ENCODE results near the gene C3orf20.
A peak's percentile ranks its signal among the peaks of the same experiment; 100 is the strongest.

Gene C3orf20

DNA sequence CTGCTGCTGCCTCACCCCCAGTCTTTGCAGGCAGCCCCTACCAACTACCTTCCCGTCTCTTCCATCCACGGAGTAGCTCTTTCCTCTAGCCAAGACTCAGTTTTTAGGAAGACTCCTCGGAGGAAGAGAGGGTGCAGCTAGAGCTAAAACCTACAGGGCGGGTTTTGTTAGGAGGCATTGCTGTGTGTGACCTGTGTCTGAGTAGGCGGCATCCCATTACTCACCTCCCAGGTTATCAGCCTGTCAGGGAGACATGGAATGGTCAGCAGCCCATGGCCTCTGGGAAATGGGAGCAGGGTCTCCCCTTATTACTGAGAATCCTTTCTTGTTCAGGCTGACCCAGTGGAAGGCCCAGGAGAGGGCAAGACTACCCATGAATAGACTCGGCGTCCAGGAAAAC lies 100.1 kb downstream of the C3orf20 start:
- DNase-seq (ENCODE audit: low spot score): no peak

DNA sequence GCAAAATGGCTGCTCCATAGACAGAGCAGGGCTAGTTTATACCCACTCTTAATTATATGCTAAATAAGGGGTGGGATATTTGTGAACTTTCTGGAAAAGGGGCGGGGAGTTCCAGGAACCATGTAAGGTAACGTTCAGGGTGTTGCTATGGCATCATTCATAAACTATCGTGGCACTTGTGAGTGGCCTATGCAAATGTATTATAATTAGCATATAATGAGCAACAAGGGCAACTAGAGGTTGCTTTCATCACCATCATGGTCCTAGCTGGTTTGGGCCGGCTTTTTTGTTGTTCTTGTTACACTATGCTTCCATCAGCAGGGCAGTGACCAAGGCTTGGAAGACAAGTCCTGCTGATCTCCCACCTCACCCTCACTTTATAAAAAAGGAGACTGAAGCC lies 100.6 kb downstream of the C3orf20 start:
- DNase-seq (ENCODE audit: low spot score): peak; percentile 1

DNA sequence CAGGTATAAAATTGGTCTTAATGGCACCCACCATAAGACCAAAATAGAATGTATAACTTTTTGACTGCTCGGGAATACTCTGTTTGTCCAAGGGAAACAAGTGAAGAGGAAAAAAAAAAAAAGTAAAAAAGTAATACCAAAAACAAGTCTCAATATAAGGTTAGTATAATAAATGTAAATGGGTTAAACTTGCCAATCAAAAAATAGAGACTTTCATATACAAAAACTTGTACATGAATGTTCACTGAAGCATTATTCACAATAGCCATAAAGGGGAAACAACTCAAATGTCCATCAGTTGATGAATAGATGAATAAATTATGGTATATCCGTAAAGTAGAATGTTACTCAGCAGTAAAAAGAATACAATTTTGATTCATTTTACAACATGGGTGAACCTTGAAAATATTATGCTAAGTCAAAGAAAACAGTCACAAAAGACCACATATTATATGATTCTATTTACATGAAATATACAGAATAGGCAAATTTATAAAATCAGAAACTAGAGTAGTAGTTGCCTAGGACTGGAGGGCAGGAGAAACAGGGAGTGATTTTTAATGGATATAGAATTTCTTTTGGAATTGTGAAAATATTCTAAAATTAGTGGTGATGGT lies 104.2 kb downstream of the C3orf20 start:
- no peak for DNase-seq (ENCODE audit: low spot score)

DNA sequence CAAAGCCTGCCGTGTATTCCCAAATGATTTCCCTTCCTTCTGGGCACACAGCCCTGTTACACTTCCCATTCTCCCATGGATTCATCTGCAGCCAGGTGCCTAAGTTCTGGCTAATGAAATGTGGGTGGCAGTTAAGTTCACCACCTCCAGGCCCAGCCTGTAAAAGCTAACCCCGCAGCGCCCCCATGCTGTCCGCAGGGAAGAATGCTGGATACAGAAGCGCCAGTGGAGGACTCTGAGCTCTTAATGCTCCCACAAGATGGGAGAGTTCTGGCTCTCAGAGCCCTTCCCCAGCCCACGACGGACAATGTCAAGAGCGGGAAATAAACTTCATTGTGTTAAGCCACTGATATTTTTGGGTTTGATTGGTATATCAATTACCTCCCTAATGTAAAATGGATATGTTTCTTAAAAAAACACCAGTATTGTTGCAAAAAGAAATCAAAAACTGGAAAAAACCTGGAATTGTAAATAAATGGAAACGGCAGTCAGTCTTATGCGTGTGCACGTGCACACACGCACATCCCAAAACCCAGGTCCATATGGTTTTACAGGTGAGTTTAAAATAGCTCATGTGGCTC lies 106.1 kb downstream of the C3orf20 start:
- DNase-seq (ENCODE audit: low spot score): peak; percentile 80

DNA sequence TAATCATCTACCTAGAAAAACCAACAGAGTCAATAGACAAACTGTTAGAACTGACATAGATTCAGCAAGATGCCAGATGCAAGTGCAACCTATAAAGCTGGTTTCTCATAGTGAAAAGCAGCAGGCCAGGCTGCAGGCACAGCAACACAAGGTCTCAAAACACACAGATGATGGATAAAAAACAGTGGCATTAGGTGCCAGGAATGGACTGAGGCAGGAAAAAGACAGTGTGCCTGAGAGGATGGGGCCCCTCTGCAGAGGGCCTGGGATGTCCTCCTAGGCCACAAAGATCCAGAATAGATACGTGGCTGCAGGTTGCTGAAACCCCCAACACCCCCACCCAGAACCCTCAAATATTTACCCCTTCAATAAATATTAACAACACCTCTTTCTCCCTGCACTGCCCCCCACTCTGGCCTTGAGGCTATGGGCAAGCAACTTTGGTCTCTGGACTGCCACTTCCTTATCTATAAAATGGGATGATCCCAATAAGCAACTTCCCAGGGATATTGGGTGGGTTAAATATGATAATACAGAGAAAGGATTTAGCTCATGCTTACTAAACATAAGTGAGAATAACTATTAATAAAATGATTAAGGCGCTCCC lies 108.6 kb downstream of the C3orf20 start:
- DNase-seq (ENCODE audit: low spot score): no peak

DNA sequence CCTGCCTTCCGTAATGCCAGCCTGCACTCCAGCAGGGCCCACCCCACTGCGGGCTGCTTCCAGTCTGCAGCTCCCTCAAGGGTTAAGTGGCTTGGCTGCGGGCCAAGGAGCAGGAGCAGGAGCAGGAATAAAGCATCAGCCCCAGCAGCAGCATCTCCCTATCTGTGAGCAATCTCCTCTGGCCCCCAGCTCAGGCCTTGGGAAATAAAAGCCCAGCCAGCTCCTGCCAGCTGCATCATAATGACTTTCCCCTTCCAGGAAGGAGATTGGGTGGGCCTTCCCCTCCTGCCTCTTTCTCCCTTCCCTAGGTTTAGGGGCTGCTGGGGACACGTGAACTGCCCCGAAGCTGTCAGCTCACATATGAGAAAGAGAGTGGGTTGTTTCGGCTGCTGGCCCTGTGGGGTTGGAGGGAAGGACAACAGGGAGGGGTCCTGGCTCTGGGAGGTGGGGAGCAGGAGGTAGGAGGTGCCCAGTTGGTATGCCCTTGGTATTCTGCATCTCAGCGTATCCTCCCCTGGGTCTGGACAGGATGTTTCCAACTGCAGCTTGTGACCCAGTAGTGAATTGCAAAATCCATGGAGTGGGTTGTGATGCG lies 109.2 kb downstream of the C3orf20 start:
- DNase-seq (ENCODE audit: low spot score): no peak

DNA sequence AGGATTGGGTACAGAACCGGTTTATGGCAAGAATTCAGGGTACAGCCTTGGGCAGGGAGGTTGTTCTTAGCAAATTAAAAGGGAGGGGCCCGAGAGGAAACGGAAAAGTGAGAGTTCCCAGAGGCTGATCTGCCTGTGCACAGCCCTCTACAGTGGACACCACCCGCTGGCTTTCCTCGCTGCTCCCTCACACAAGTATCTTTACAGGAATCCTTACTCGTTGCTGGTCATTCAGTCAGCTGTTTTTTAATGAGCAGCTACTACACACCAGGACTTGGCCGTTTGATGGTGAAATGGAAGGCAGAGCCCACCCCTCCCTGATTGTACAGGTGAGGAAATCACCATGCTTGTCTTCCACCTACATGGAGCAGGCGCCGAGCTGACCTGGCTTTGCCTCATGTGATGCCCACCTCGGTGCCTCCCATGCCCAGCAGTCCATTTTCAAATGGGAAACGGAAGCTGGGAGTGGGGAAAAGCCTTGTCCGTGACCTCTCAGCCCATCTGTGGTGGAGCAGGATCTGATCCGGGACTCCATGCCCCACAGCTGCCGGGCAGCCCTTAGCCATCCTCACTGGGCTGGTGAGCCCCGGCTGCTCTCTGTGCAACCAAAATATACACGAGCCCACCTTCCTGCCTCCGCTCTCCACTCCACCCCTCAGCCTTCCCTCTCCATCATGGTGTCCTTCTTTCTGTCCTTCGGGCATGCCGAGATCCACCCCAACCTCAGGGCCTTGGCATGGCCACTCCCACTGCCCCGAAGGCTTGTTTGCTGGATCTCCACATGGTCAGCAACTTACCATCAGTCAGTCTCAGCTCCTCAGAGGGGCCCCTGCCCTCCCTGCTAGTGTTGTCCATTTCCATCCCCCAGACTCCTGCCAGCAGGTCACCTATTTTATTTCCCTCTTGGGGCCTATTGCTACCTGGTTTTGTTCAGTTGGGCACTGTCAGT lies 110.5 kb downstream of the C3orf20 start:
- DNase-seq (ENCODE audit: low spot score): no peak

DNA sequence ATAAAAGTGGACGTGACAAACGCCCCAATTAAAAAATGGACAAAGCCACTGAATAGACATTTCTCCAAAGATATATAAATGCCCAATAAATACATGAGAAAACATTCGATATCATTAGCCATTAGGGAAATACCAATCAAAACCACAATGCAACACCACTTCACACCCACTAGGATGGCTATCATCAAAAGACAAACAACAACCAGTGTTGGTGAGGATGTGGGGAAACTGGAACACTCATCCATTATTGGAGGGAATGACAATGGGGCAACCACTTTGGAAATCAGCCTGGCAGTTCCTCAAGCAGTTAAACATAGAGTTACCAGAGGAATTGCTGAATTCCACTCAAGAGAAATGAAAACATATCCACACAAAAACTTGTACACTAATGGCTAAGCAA lies 111.4 kb downstream of the C3orf20 start:
- no peak for DNase-seq (ENCODE audit: low spot score)

DNA sequence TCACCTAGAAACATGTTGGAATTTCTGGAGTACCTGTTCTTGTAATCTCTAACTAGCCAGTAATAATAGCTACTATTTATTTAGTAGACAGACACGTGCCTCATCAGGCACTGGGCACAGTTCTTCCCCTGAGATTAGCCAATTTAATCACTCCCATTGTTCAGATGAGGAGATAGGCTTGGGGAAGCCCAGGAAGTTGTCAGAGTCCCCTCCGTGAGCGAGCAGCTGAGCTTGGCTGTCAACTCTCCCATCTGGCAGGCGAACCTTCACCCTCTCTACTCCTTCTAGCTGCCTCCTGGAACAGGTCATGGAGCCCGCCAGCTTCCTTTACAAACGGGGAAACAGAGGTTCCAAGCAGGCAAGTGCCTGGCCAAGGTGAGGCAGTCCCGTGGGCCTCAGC lies 112.7 kb downstream of the C3orf20 start:
- no peak for DNase-seq (ENCODE audit: low spot score)

DNA sequence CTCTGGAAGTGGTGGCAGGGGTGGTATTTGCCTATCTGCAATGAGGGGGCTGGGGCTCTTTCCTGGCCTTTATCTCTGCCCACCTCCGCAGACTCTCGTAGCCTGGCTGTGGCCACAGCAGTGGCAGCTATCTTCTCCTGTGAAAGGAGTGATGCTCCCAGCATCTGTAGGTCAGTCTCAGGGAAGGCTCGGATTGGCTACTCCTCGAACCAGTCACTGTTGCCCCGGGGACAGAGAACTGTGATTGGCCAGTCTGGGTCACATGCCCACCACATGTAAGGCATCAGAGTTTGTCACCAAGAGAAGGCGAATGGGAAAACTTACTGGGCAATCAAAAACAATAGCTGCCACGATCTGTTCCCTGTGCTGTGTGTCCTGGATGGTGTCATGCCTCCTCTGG lies 113.7 kb downstream of the C3orf20 start:
- no peak for DNase-seq (ENCODE audit: low spot score)

DNA sequence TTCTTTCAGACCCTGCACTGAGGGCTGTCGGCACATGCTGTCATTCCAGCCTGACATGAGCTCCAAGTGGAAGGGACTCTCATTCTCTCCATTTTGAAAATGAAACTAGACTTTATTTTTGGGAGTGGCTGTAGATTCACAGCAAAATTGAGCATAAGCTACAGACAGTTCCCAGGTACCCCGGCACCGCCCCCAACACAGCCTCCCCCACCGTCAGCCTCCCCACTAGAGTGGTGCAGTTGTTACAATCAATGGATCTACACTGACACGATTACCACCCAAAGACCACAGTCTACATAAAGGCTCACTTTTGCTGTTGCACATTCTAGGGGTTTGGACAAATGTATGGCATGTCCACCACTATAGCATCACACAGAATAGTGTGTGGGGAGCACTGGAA lies 114.3 kb downstream of the C3orf20 start:
- DNase-seq (ENCODE audit: low spot score): no peak

DNA sequence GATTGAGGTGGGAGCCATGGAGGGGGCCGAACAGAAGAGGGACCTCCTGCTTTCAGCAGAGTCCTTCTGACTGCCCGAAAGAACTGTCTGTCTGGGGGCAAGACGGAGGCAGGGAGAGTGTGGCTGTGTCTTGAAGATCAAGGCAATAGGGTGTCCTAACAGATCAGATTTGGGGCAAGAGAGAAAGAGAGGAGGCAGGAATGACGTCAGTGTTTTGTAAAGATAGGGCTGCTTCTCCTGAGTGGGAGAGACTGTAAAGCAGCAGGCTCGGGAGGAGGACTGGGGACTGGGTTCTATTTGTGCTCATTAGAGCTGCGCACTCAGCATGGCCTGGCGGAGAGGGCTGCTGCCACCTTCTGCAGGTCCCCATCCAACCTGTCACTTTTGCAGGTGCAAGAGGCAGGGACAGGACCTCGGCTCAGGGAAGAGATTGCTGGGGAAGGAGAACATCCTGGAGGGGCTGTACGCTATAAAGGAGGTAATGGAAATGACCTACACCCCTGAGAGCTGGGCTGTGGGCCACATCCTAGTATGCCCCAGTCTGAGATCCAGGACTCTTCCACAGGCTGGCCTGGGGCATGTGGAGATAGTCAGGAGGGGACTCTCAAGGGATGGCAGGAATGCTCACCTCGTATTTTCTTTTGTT lies 114.8 kb downstream of the C3orf20 start:
- no peak for DNase-seq (ENCODE audit: low spot score)

DNA sequence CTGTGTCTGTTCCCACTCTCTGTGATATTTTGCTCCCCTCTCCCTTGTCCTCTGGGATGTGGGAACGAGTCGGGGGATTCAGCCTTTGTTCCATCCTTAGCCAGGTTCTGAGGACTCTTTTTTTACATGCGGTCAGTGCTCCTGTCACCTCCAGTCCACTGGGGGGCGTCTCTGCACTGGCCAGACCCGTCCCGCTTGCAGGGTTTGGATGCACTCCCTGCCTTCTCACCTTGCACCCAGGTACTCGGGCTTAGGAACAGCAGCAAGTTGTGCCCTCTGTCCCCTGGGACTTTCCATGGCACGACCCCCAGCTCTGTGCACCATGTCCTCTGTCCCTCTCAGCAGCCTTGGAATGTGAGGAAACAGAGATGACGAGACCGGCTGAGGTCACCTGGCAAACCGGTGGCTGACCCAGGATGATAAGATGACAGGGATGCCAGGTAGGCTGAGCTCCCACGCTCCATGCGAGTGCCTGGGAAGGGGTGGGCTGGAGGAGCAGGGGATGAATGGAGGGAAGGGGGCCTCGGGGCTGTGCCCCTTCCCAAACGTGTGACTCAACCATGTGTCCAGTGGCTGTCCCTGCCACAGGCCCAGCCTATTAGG lies 116.5 kb downstream of the C3orf20 start:
- DNase-seq (ENCODE audit: low spot score): peak; percentile 85

DNA sequence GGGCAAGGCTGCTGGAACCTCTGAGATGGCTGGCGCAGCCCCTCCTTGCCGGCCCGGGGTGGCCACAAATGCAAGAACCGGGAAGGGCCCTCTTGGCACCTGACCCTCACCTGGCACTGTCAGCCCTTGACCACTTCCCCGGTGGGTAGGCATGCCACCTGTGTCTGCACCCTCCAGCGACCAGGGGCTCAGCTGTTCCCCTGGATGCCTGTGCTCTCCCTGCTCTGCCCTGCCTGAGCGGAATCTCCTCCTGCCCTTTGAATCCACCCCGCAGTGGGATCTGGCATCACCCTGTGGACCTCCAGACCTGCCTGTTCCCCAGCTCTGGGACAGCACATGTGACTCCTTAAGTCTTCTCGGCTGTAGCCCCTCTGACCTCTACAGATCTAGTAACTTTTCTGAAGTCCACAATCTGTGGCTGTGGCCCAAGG lies 117.8 kb downstream of the C3orf20 start:
- no peak for DNase-seq (ENCODE audit: low spot score)

DNA sequence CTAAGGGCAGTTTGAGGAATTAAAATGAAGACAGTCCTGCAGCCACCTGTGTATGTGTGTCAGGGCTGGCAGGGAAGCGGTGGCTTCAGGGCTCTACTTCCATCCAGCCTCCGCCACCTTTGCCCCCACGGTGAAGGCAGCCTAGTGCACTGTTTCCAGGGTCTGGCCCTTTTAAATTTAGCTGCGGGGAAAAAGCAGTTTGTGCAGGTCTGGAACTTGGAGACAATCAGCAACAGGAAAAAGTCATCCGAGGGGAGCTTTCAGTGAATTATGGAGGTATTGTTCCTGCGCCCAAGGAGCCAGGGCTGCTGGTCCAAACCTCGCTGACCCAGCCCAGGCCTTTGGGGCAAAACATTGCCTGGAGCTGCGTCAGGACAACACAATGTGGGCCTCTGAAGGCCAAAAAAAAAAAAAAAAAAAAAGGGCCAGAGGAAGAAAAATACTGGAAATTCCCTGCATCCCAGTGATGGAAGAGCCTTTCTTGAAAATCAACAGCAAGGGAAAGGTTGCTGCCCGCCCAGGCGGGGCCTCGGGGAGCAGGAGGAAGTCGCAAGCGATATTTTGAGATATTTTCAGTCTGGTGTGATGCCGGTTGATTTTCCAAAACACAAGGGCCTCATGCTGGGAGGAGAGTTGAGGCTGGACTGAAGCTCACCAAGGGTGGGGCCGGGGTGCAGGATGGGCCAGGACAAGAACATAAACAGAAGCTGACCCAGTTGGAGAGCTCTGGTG lies 118.4 kb downstream of the C3orf20 start:
- DNase-seq (ENCODE audit: low spot score): no peak

DNA sequence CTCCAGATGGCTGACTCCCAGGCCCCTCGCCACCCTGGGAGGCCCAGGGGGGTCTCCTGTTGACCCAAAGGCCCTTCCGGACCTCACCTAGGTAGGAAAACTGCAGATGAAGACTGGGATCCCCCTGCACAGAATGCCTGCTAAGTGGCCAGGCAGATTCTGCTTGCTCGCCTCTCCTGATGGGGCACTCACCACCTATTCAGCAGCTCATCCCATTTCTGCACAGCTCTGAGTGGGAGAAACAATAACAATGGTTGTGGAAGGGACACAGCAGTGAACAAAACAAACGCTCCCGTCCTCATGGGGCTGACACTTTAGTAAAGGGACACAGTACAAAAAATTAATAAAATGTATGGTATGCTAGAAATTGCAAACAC lies 118.9 kb downstream of the C3orf20 start:
- DNase-seq (ENCODE audit: low spot score): no peak

DNA sequence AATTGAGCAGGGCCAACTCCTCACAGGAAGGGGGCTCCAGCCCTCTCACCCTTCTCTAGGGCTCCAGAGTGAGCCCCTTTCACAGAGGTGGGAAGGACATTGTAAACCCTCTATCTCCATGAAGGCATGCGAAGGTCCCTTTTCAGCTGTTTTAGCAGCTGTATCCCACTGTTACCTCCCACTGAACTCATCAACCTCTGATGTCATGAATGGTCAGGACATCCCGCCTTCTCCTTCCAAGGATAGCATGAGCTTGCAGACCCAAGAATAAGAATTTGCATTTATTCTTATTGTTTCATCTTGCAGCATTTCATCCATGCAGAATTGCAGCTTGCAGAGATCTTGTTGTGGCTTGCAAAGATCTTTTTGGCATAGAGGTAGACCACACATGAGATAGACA lies 119.5 kb downstream of the C3orf20 start:
- no peak for DNase-seq (ENCODE audit: low spot score)

DNA sequence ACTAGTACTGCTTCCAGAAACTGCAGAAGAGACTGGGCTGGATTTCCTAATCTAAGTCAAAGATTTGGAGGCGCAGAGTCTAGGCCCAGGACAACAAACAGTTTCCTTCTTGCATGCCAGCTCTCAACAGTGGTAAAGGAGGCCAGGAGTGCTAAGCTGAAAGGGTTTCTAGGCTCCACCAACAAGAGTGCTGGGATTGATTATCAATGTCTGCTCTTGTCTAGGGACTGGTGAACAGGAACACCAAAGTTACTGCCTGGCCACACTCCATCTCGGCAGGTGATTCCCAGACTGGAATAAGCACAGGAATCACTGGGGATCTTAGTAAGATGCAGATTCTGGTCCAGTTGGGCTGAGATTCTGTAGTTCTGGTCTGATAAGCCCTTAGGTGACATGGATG lies 121.1 kb downstream of the C3orf20 start:
- no peak for DNase-seq (ENCODE audit: low spot score)

DNA sequence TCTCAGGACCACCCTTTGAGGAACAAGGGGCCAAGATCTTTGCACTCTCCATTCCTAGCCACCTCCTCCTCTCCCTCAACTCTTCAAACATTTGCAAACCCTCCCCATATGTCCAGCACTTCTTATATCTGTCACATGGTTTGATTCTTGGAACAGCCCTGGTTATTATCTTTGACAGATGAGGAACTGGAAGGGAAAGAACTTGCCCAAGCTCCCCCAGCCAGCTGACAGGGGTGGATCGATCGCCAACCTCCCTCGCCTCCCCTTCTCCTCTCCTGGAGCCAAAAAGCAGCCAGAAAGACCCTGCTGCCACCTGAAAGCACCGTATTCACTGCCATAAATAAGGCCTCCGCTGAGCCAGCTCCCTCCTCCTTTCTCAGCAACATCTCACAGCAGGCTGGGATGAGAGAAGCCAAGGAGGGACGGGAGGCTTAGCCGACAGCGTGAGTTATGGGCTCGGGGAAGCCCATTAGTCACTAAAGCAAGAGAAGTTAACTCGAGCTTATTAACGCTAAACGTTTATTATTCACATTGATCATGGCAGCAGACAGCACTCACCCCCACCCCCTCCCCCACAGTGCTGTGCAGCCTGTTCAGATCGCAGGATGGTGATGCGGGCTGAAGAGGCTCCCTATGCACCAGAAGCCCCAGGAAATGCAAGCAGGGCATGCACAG lies 121.6 kb downstream of the C3orf20 start:
- DNase-seq (ENCODE audit: low spot score): no peak

DNA sequence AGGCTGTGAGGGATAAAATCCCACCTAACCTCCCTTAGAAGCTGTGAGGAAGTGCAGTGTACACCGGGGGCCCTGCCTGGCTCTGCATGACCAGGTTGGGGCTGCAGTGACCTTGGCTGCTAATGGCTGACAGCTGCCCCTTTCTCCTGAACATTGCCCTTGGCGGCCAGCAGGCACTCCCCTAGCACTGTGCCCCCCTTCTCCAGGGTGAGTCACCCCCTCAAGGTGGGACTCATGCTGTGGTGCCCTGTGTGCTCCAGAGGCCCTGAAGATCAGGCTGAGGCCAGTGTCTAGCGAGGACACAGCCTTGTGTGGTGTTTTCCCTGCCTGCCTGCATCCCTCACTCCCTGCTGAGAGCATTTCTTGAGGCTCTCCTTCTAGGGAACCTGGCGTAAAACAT lies 122.8 kb downstream of the C3orf20 start:
- no peak for DNase-seq (ENCODE audit: low spot score)

Measured in D341Med (cell line).